ENCODE measurements around the gene CARS1. TPM values are rescaled to one million over a fixed set of nuclear protein-coding genes. Genes with fewer than 3 reads are reported as not detected.

The CARS1 gene
- total and polyA plus RNA-seq, 9 of the 15 experiments (the other 6 are each of a cell fraction or from before 2014, with no cell fraction given): 14.4 to 106 (median 73.6) TPM

GRCh38 chr11:3003396-3004231 is 53.6 kb downstream of the CARS1 start:
- Histone ChIP-seq H3K4me2 (ENCODE audit: insufficient read depth, low read length) (no peak overlapping the region), H3K9ac (ENCODE audit: insufficient read depth in 1 of 2, low read depth in 2 of 2, low read length in 2 of 2) (peak overlapping the region in 1 of 2 experiments; percentile 73; a peak in 2 of 4 replicates), H2AFZ (ENCODE audit: low read depth, low read length) (no peak overlapping the region), H3K4me3 (no peak overlapping the region), H3K27ac (ENCODE audit: extremely low read depth, low read depth, low read length) (no peak overlapping the region), H3K27me3 (ENCODE audit: control insufficient read depth in 2 of 2, insufficient read depth in 2 of 2, low read length in 2 of 2) (no peaks in the 10 kb centered on the region), H3K9me1 (ENCODE audit: control insufficient read depth, insufficient read depth, low read length) (peaks cover 2% of the 10 kb centered on the region), H4K20me1 (replicated peaks; ENCODE audit: control insufficient read depth, insufficient read depth, low read length) (no peaks in the 10 kb centered on the region), H3K36me3 (ENCODE audit: control insufficient read depth, insufficient read depth, low read length) (peaks cover 70% of the 10 kb centered on the region; the same call in 2 of the 3 replicates), H3K4me1 (replicated peaks in 1 of 2; ENCODE audit: control insufficient read depth in 2 of 2, insufficient read depth in 2 of 2, low read length in 2 of 2) (peaks cover 0 to 8% of the 10 kb centered on the region in 2 experiments; a peak in 1 of 5 replicates), H3K9me3 (replicated peaks; ENCODE audit: control insufficient read depth, insufficient read depth, low read depth, low read length) (no peaks in the 10 kb centered on the region), H3K79me2 (ENCODE audit: control insufficient read depth, insufficient read depth, low read length) (no peaks in the 10 kb centered on the region)
- CTCF ChIA-PET (ENCODE audit: low intra/inter-chr PET ratio): no interaction called here
- TF ChIP-seq POLR2G (IDR thresholded peaks at IDR 0.05; ENCODE audit: low read depth, low read length): 0 out of 2 replicates have a peak, but pooled peaks have one; percentile 43
- no peak for TF ChIP-seq MCM5 (IDR thresholded peaks at IDR 0.05; ENCODE audit: low read depth)
- TF ChIP-seq JUN (IDR thresholded peaks at IDR 0.05; ENCODE audit: borderline replicate concordance, low read depth, low read length): no peak
- no peak for TF ChIP-seq JUN (CRISPR knock-in tag; IDR thresholded peaks at IDR 0.05; ENCODE audit: borderline replicate concordance)
- intact Hi-C loops (cut with micrococcal nuclease) (no loop called here), in situ Hi-C loops (cut with MboI) (no loop called here)
- POLR2A ChIA-PET: interaction anchor here (0.6 to 4.4 kb wide), 6 partner anchors 8 to 14 kb away, joined by 3 to 17 read pairs (median 4); partner anchors contain the start of gene NAP1L4
- ATAC-seq (no peak), DNase-seq (ENCODE audit: extremely low read depth in 1 of 4, low spot score in 3 of 4) (no peak), FAIRE-seq (no peak)
- no TSS peak for BruUV-seq (replicated peaks)
- 85% methylated on average over 12 of the region's 12 CpGs for WGBS (ENCODE audit: insufficient coverage, low coverage, missing lambda C conversion rate)

GRCh38 chr11:3002871-3003270 is 54.4 kb downstream of the CARS1 start:
- Histone ChIP-seq H4K20me1 (replicated peaks; ENCODE audit: control insufficient read depth, insufficient read depth, low read length) (no peaks in the 10 kb centered on the region), H3K4me2 (ENCODE audit: insufficient read depth, low read length) (no peak overlapping the region), H3K4me3 (no peak overlapping the region), H3K4me1 (replicated peaks in 1 of 2; ENCODE audit: control insufficient read depth in 2 of 2, insufficient read depth in 2 of 2, low read length in 2 of 2) (peaks cover 0 to 7% of the 10 kb centered on the region in 2 experiments; a peak in 2 of 5 replicates), H3K79me2 (ENCODE audit: control insufficient read depth, insufficient read depth, low read length) (no peaks in the 10 kb centered on the region), H3K36me3 (ENCODE audit: control insufficient read depth, insufficient read depth, low read length) (peaks cover 68% of the 10 kb centered on the region; the same call in 2 of the 3 replicates), H3K27ac (ENCODE audit: extremely low read depth, low read depth, low read length) (no peak overlapping the region), H3K9ac (ENCODE audit: insufficient read depth in 1 of 2, low read depth in 2 of 2, low read length in 2 of 2) (no peak overlapping the region), H2AFZ (ENCODE audit: low read depth, low read length) (no peak overlapping the region), H3K9me1 (ENCODE audit: control insufficient read depth, insufficient read depth, low read length) (peaks cover 2% of the 10 kb centered on the region), H3K27me3 (ENCODE audit: control insufficient read depth in 2 of 2, insufficient read depth in 2 of 2, low read length in 2 of 2) (no peaks in the 10 kb centered on the region), H3K9me3 (replicated peaks; ENCODE audit: control insufficient read depth, insufficient read depth, low read depth, low read length) (no peaks in the 10 kb centered on the region)
- ATAC-seq (no peak), FAIRE-seq (no peak), DNase-seq (ENCODE audit: extremely low read depth in 1 of 4, low spot score in 3 of 4) (no peak)
- 87% methylated on average over 8 of the region's 8 CpGs for WGBS (ENCODE audit: insufficient coverage, low coverage, missing lambda C conversion rate)
- TF ChIP-seq PTRF (tag; IDR thresholded peaks at IDR 0.05): no peak
- TF ChIP-seq HMGXB4 (CRISPR knock-in tag; IDR thresholded peaks at IDR 0.05): no peak
- no peak for TF ChIP-seq ZFPM2 (CRISPR knock-in tag; IDR thresholded peaks at IDR 0.05)
- in situ Hi-C loops (cut with MboI) (no loop called here), intact Hi-C loops (cut with micrococcal nuclease) (no loop called here)
- BruUV-seq (replicated peaks): no TSS peak
- CTCF ChIA-PET (ENCODE audit: low intra/inter-chr PET ratio): no interaction called here
- POLR2A ChIA-PET: interaction anchor here (1.0 to 4.4 kb wide), 3 partner anchors 8 to 13 kb away, joined by 3 to 17 read pairs (median 7); no protein-coding TSS in a partner anchor
